ENCODE results near the gene JMJD1C. TPM values are rescaled to one million over a fixed set of nuclear protein-coding genes. Genes with fewer than 3 reads are reported as not detected.

The JMJD1C gene
- total RNA-seq, 4 donors from 2014 or later, result 92.0 to 153 (median 124) TPM

GRCh38 chr10:63125459-63125858, 340.3 kb downstream of the JMJD1C start:
- Histone ChIP-seq H3K27ac (no peak overlapping the region), H3K36me3 (no peaks in the 10 kb centered on the region), H3K27me3 (no peaks in the 10 kb centered on the region), H3K4me3 (no peak overlapping the region), H3K4me1 (no peaks in the 10 kb centered on the region), H3K9me3 (no peaks in the 10 kb centered on the region)
- TF ChIP-seq CTCF (IDR thresholded peaks at IDR 0.05) (no peak), POLR2A (IDR thresholded peaks at IDR 0.05) (no peak)
- DNase-seq, result no peak

- no peaks in the 10 kb centered on the region for H3K27me3 ChIP-seq
- TF ChIP-seq CTCF (IDR thresholded peaks at IDR 0.05) (no peak), POLR2A (IDR thresholded peaks at IDR 0.05) (no peak)
- DNase-seq, result no peak
- no peak overlapping the region for H3K27ac ChIP-seq
- H3K4me3 ChIP-seq, result no peak overlapping the region
- H3K4me1 ChIP-seq, result no peaks in the 10 kb centered on the region
- no peaks in the 10 kb centered on the region for H3K9me3 ChIP-seq
- H3K36me3 ChIP-seq, result no peaks in the 10 kb centered on the region
Measured at GRCh38 chr10:63123727-63124362, 341.9 kb downstream of the JMJD1C start.

GRCh38 chr10:63120554-63120953, 345.2 kb downstream of the JMJD1C start:
- no peak overlapping the region for H3K27ac ChIP-seq
- DNase-seq, result no peak

GRCh38 chr10:63119041-63119440, 346.7 kb downstream of the JMJD1C start:
- no peak overlapping the region for H3K27ac ChIP-seq
- DNase-seq, result no peak
- no peaks in the 10 kb centered on the region for H3K9me3 ChIP-seq
- TF ChIP-seq POLR2A (IDR thresholded peaks at IDR 0.05), result no peak
- no peak for TF ChIP-seq CTCF (IDR thresholded peaks at IDR 0.05)
- no peaks in the 10 kb centered on the region for H3K36me3 ChIP-seq
- no peak overlapping the region for H3K4me3 ChIP-seq
- H3K27me3 ChIP-seq, result no peaks in the 10 kb centered on the region
- H3K4me1 ChIP-seq, result peaks cover 0 to 7% (median 0%) of the 10 kb centered on the region in 4 donors

More at GRCh38 chr10:63120554-63120953, 345.2 kb downstream of the JMJD1C start:
- TF ChIP-seq POLR2A (IDR thresholded peaks at IDR 0.05), result no peak
- no peak for TF ChIP-seq CTCF (IDR thresholded peaks at IDR 0.05)
- Histone ChIP-seq H3K27me3 (no peaks in the 10 kb centered on the region), H3K36me3 (no peaks in the 10 kb centered on the region), H3K9me3 (no peaks in the 10 kb centered on the region), H3K4me1 (peaks cover 0 to 6% (median 0%) of the 10 kb centered on the region in 4 donors), H3K4me3 (no peak overlapping the region)

Small RNA genes lying within 50 kb of the gene (small RNA-seq; reads per million reads assigned to genes)
- gene AC022022.1 (0 reads per million in 2 donors), gene MIR1296 (1.6 to 4.1 reads per million in 2 donors)

Other genes starting within 250 kb of the JMJD1C start
- gene REEP3, start 55.4 kb upstream of the JMJD1C start, total RNA-seq, result 10 to 100 TPM; 11.6 to 67.1 (median 44.0) TPM